GM11168 (cell line): ENCODE data around the gene MAT1A.
"Not testable (repeated sequence)": the region's sequence is repeated elsewhere in the genome, so short reads cannot be mapped to it uniquely, and the experiment has no call there.

ENCODE experiments used
- in situ Hi-C: fragments of 300-500 bp; cut with MboI; formaldehyde crosslinking; loops from one replicate; pipeline ENCODE4 v1.12.0; 2022; ENCODE audit warnings: low sequenced_read_pairs; ENCODE audit not compliant: unreplicated experiment

Gene MAT1A

GRCh38 chr10:80289451-80290287 is at the start of gene MAT1A:
Gene MAT1A (minus strand): TSS chr10:80289658. CDS start chr10:80289423, 235 bp downstream.
- in situ Hi-C loops = no loop called here

GRCh38 chr10:80333983-80334382 is 44.5 kb upstream of the MAT1A start:
- in situ Hi-C loops = no loop called here

GRCh38 chr10:80324891-80325364 is 35.5 kb upstream of the MAT1A start:
- in situ Hi-C loops = no loop called here

DNA sequence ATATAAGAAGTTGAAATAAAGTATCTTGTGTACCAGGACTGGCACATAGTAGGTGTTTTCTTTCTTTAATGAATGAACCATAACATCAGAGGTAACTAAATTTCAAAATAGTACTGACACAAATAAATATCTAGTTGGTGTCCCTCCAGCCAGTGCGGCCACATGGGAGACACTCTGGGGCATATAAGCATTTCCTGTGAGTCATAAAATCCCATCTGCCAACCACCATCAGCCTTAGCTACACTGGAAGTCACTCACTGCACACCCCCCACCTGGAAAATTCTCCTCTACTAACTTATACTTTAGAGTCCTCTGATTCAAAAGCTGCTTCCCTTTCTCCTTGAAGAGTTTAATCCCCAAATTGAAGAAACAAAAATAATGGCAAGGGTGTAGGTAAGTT is 34.6 kb upstream of the MAT1A start:
- in situ Hi-C loops = no loop called here

DNA sequence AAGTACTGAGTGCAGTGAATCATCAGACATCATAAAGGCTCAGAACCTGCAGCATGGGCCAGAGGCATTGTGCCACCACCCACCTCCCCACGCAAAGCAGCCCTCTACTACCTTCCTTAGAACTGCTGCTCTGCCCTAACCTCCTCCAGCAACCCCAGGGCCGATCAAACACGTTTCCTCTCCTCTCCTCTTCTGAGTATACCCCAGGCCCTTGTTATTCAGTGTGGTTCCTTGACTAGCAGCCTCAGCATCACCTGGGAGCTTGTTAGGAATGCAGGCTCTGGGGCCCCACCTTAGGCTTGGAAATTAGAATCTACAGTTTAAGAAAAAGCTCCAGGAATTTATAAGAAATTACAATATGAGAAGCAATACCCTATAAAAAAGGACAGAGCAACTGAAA is 33.9 kb upstream of the MAT1A start:
- in situ Hi-C loops = no loop called here

DNA sequence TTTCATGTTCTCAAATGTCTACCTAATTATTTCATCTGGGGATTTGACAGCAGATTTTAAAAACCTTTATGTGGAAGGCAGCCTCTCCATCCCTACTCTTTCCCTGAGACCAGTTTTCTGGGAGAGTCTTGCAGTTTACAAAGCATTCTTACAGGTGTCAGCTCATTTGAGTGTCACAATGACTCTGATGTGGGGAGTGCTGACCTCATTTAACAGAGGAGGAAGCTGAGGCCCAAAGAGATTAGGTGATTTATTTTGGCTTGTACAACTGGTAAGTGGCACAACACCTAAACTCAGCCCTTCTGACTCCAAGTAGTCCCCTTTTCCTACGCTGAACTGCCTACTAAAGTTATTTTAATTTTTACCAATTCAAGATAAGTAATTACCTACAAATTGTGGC is 33.3 kb upstream of the MAT1A start:
- in situ Hi-C loops = no loop called here

DNA sequence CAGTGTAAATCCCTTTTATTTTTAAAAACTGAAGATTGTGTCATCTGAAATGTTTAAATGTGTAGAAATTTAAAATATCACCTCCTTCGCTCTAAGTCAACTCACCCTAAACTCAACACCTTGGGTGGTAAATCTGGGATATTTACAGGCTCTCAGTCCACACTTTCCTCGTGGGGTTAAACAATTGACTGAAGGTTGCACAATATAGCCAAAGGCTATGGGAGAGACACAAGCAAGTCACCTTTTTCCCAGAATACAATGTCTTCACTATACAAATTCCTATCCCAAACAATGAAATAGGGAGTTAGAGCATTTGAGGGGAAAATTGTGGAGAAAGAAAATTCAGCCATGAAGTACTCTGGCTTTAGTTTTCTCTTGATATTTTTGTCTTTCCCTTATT is 32.7 kb upstream of the MAT1A start:
- in situ Hi-C loops = no loop called here

GRCh38 chr10:80321183-80321582 is 31.7 kb upstream of the MAT1A start:
- in situ Hi-C loops = no loop called here

GRCh38 chr10:80320377-80320776 is 30.9 kb upstream of the MAT1A start:
- in situ Hi-C loops = no loop called here

DNA sequence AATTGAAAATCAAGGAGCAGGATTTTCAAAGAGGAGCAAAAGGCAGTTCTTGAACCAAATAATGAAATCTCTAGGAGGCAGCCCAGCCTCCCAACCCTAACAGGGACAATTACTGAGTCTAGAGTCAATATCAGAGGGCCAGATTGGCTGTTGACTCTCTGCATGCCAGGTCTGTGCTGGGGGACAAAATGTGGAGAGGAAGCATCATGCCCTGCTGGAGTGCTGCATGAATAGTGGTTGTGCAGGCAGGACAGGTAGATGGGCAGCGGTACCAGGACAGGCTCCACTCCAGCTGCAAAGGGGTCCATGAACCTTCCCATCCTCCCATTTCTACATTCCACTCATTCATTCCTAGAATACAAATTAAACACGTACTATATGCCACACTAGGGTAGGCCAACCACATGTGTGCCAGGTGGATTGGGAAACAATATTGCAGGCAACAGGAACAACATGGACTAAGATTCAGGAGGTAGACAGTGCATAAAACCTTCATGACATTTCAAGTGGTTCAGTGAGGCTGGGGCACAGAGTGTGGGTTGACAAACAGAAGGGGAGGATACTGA is 30.4 kb upstream of the MAT1A start:
- in situ Hi-C loops = no loop called here

- in situ Hi-C loops = no loop called here
Observed at GRCh38 chr10:80319318-80319717, 29.9 kb upstream of the MAT1A start.

GRCh38 chr10:80318742-80319141 is 29.3 kb upstream of the MAT1A start:
- in situ Hi-C loops = no loop called here

DNA sequence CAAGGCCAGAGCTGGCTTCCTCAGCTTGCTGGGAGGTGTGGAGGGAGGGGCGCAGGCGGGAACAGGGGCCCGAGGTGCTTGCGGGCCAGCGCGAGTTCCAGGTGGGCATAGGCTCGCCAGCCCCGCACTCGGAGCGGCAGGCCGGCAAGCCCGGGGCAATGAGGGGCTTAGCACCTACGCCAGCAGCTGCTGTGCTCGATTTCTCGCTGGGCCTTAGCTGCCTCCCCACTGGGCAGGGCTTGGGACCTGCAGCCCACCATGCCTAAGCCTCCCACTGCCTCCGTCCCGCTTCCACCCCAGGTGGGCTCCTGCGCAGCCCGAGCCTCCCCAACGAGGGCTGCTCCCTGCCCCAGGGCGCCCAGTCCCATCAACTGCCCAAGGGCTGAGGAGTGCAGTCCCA is 25.9 kb upstream of the MAT1A start:
- in situ Hi-C loops = no loop called here

DNA sequence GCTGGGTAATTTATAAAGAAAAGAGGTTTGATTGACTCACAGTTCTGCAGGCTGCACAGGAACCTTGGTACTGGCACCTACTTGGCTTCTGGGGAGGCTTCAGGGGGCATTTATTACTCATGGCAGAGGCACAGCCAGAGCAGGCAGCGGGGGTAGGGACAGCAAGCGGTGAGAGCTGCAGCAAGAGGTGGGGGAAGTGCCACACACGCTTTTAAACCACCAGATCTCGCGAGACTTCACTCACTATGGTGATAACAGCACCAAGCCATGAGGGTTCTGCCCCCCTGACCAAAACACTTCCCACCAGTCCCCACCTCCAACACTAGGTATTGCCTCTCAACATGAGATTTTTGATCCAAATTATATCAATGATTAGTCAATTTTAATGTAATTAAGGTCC is 24.1 kb upstream of the MAT1A start:
- in situ Hi-C loops = no loop called here

GRCh38 chr10:80305989-80306388 is 16.5 kb upstream of the MAT1A start:
- in situ Hi-C loops = not testable (repeated sequence)

DNA sequence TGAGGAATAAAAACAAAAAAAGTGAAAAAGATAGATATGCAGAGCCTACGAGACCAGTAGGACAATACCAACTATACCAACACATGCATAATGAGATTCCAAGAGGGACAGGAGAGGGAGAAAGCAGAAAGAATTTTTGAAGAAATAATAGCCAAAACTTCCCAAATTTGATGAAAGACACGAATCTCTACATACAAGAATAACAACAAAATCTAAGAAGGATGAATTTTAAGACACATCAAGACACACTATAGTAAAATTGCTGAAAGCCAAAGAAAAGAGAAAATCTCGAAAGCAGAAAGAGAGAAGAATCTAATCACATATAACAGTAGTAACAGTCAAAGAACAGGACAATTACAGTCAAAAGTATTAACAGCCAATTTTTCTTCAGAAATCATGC is 7.5 kb upstream of the MAT1A start:
- in situ Hi-C loops = no loop called here

DNA sequence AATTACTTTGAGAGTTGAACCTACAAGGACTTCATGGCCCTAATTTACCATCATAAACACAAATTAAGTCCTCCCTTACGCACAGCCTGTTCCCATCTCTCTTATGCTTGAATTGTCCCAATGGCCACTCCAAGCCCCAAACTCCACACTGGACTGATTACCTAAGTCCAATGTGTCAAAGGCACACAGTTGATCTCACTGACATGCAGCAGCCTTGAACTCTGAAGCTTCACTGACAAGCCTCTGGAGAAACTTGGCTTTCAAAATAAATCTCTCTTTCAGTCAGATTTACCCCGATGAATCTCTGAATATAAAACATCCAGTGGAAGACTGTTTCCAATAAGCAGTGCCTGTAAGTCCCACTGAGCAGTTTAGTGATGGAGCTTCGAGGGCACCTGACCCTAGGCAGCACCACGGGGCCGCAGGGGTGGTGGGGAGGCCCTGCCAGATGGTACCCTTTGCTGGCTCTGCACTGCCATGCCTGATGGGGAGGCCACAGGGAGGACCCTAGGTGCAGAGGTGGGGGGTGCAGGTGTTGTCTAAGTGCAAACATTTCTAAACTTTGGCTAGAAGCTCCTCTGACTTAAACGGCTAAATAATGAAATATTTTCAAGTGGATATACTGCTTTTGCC is 3.3 kb upstream of the MAT1A start:
- in situ Hi-C loops = no loop called here

GRCh38 chr10:80290474-80291220 is 1.2 kb upstream of the MAT1A start:
- in situ Hi-C loops = no loop called here

GRCh38 chr10:80288849-80289248 is 609 bp downstream of the MAT1A start:
- in situ Hi-C loops = no loop called here

GRCh38 chr10:80284522-80284921 is 4.9 kb downstream of the MAT1A start:
- in situ Hi-C loops = no loop called here
